HepG2 (cell line): ENCODE data around the gene GRIK4. TPM values are rescaled to one million over a fixed set of nuclear protein-coding genes. Genes with fewer than 3 reads are reported as not detected.

Experiments
- ATAC-seq: fragments of 200-7000 bp; cut with Tn5 transposase; 3 replicates; pipeline ENCODE4 v1.9.1; 2020; ENCODE audit warnings: mild to moderate bottlenecking, moderate library complexity
- BruUV-seq: library from RNA; stranded (reverse); fragments of 400-500 nt; replicated peaks from 2 replicates; lab custom pipeline; 2021; lab: Mats Ljungman, UMichigan
- CTCF ChIA-PET: fragments of 300-600 bp; formaldehyde crosslinking; extraction: SDS; loops from one replicate; lab custom pipeline; 2021; ENCODE audit warnings: low total read pairs, inconsistent platforms, low intra/inter-chr PET ratio; lab: Yijun Ruan, JAX
- POLR2A ChIA-PET: fragments of 350-600 bp; sonication (Branson Sonifier 250); formaldehyde crosslinking; loops from one replicate; lab custom pipeline; 2020; ENCODE audit warnings: antibody characterized with exemption, inconsistent platforms; lab: Yijun Ruan, JAX
- DNase-seq: peaks from one replicate; pipeline ENCODE4 v3.0.0-alpha.2; 2015; ENCODE audit warnings: low spot score
- FAIRE-seq: peaks from 3 replicates; lab custom pipeline; 2011; peaks lifted over from hg19 to GRCh38; lab: Jason Lieb, UNC
- H2AFZ ChIP-seq: one replicate; pipeline ENCODE4 v1.6.1; 2011; ENCODE audit warnings: low read length, inconsistent platforms
- H3K27ac ChIP-seq: fragments of 300-600 bp; 3 replicates; pipeline ENCODE4 v1.8.0; 2011; ENCODE audit warnings: mixed run types, mild to moderate bottlenecking, mixed read lengths, low read length, inconsistent platforms; ENCODE audit not compliant: insufficient read depth; ENCODE audit errors: extremely low read length
- H3K27me3 ChIP-seq, 2 experiments: fragments of 200-600 bp in 1 of 2; 2 replicates in 1 of 2; 3 replicates in 1 of 2; pipeline versions ENCODE4 v1.6.0 to v1.8.0; 2011; ENCODE audit warnings: low read length in 2 of 2, mild to moderate bottlenecking in 2 of 2, moderate library complexity in 2 of 2, inconsistent platforms in 1 of 2; ENCODE audit not compliant: insufficient read depth in 2 of 2, control insufficient read depth in 1 of 2
- H3K36me3 ChIP-seq, 2 experiments: fragments of 200-600 bp in 1 of 2; replicated peaks in 1 of 2; 2 replicates in 1 of 2; 3 replicates in 1 of 2; pipeline versions ENCODE4 v1.5.1 to v1.8.0; 2011; ENCODE audit warnings: low read length in 2 of 2, inconsistent platforms in 1 of 2; ENCODE audit not compliant: insufficient read depth in 2 of 2, control insufficient read depth in 1 of 2
- H3K4me1 ChIP-seq: 2 replicates; pipeline ENCODE4 v1.5.1; 2012; ENCODE audit warnings: low read length, inconsistent platforms; ENCODE audit not compliant: insufficient read depth
- H3K4me2 ChIP-seq: 2 replicates; pipeline ENCODE4 v1.6.0; 2011; ENCODE audit warnings: low read depth, low read length, inconsistent platforms
- H3K4me3 ChIP-seq, 3 experiments: fragments of 200-600 bp in 1 of 3; sonication (generic), shearing (Covaris generic) in 1 of 3; replicated peaks in 1 of 3; 2 replicates each; pipeline ENCODE4 v1.5.1; 2011 to 2016; ENCODE audit warnings: low read length in 3 of 3, inconsistent platforms in 2 of 3, low read depth in 2 of 3, mild to moderate bottlenecking in 2 of 3, control low read depth in 1 of 3, mixed read lengths in 1 of 3; ENCODE audit not compliant: insufficient read depth in 1 of 3
- H3K79me2 ChIP-seq: one replicate; pipeline ENCODE4 v1.6.1; 2011; ENCODE audit warnings: low read length, inconsistent platforms; ENCODE audit not compliant: insufficient read depth
- H3K9ac ChIP-seq: 2 replicates; pipeline ENCODE4 v1.6.0; 2011; ENCODE audit warnings: mild to moderate bottlenecking, low read depth, low read length, inconsistent platforms; ENCODE audit not compliant: insufficient read depth
- H3K9me3 ChIP-seq: 2 replicates; pipeline ENCODE4 v1.5.1; 2012; ENCODE audit warnings: mild to moderate bottlenecking, low read length
- H4K20me1 ChIP-seq: 2 replicates; pipeline ENCODE4 v1.6.0; 2011; ENCODE audit warnings: inconsistent platforms, mild to moderate bottlenecking, low read length, moderate library complexity; ENCODE audit not compliant: insufficient read depth
- HIVEP1 ChIP-seq: sonication (generic); formaldehyde crosslinking; IDR thresholded peaks from 2 replicates; pipeline ENCODE4 v1.4.0; 2020; ENCODE audit warnings: mild to moderate bottlenecking, missing genetic modification reagents
- NFKB2 ChIP-seq: sonication (generic); formaldehyde crosslinking; IDR thresholded peaks from 2 replicates; pipeline ENCODE4 v1.4.0; 2020; ENCODE audit warnings: missing genetic modification reagents, borderline replicate concordance
- SMAD1 ChIP-seq: sonication (generic); formaldehyde crosslinking; IDR thresholded peaks from 2 replicates; pipeline ENCODE4 v1.4.0; 2020; ENCODE audit warnings: missing genetic modification reagents, low read depth, mild to moderate bottlenecking, borderline replicate concordance
- XRCC5 ChIP-seq: fragments of 200-400 bp; formaldehyde crosslinking; optimal IDR thresholded peaks from 2 replicates; pipeline ENCODE3; 2017; ENCODE audit warnings: mild to moderate bottlenecking, low read length
- ZFAT ChIP-seq: sonication (generic); formaldehyde crosslinking; conservative IDR thresholded peaks from 2 replicates; pipeline ENCODE4 v1.8.1; 2023; ENCODE audit warnings: missing genetic modification reagents, inconsistent platforms
- ZNF333 ChIP-seq: sonication (generic); formaldehyde crosslinking; IDR thresholded peaks from 2 replicates; pipeline ENCODE4 v1.4.0; 2020; ENCODE audit warnings: mild to moderate bottlenecking, missing genetic modification reagents, borderline replicate concordance
- ZNF335 ChIP-seq: sonication (generic); formaldehyde crosslinking; IDR thresholded peaks from 2 replicates; pipeline ENCODE4 v1.4.0; 2020; ENCODE audit warnings: missing genetic modification reagents
- ZNF468 ChIP-seq: sonication (generic); formaldehyde crosslinking; IDR thresholded peaks from 2 replicates; pipeline ENCODE4 v1.8.0; 2022; ENCODE audit warnings: mild to moderate bottlenecking, moderate library complexity, missing genetic modification reagents
- ZNF878 ChIP-seq: sonication (generic); formaldehyde crosslinking; IDR thresholded peaks from 2 replicates; pipeline ENCODE4 v1.8.1; 2023; ENCODE audit warnings: mild to moderate bottlenecking, missing genetic modification reagents, moderate library complexity
- in situ Hi-C: cut with HindIII; loops from 2 replicates; pipeline ENCODE4 v1.10.0; 2017; ENCODE audit warnings: low pct_unique_long_range_greater_than_20kb; ENCODE audit not compliant: extremely low pct_ligation_motif_present
- intact Hi-C: fragments of 100-400 bp; cut with micrococcal nuclease; formaldehyde crosslinking; loops from one replicate; pipeline ENCODE4 v1.10.0; 2022; ENCODE audit not compliant: unreplicated experiment
- polyA plus RNA-seq, 8 experiments: library from polyadenylated mRNA; depleted of rRNA in 3 of 8; stranded (reverse) in 7 of 8; unstranded in 1 of 8; fragments of >200 nt; fragmentation: Illumina TruSeq in 4 of 8; extraction: Trizol in 4 of 8; gene quantifications; 2 replicates each; pipeline versions ENCODE4 v1.2.1 to v1.2.3, GENCODE V29; 2011 to 2016; ENCODE audit warnings: low read depth in 4 of 8, missing spikeins in 1 of 8, mixed read lengths in 1 of 8; ENCODE audit not compliant: insufficient read depth in 1 of 8
- total RNA-seq, 5 experiments: library from RNA; depleted of rRNA; stranded (reverse); fragments of >200 nt; fragmentation: Illumina TruSeq; extraction: Trizol; gene quantifications; 2 replicates each; pipeline ENCODE4 v1.2.3, GENCODE V29; 2016; ENCODE audit warnings: low read depth in 1 of 5
- TF ChIP-seq, protein P1 (sequence below): sonication (generic); formaldehyde crosslinking; IDR thresholded peaks from 2 replicates; pipeline ENCODE4 v1.4.0; 2020; ENCODE audit warnings: missing genetic modification reagents, mild to moderate bottlenecking, borderline replicate concordance
- TF ChIP-seq, protein P2 (sequence below): sonication (generic); formaldehyde crosslinking; conservative IDR thresholded peaks from 2 replicates; pipeline ENCODE4 v1.4.0; 2020; ENCODE audit warnings: missing genetic modification reagents

GRIK4 gene
- total and polyA plus RNA-seq, 2 of the 13 experiments (the other 11 are each of a cell fraction or from before 2014, with no cell fraction given) = 0.04 to 0.07 TPM

DNA sequence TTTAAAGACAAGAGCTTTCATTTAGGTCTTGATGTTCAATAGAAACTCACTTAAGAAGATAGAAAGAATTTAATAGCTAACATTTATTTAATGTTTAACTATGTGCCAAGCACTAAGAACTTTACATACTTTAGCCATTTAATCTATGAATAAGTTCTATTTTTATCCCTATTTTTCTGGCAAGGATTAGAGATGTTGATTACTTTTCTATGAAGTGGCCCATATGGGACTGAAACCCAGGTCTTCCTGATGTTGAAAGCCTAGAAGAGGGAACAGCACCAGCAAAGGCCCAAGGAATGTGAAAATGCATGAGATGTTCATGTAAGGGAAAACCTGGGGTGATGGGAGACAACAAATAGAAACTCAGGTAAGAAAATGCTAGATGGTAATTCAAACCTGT lies 497.0 kb downstream of the GRIK4 start:
- no peaks in the 10 kb centered on the region for H3K36me3 ChIP-seq
- H3K27me3 ChIP-seq = 0 out of 5 replicates have a peak, but pooled peaks cover 0 to 3% of the 10 kb centered on the region in 2 experiments
- ATAC-seq (no peak), FAIRE-seq (no peak), DNase-seq (no peak)
- no peak overlapping the region for H2AFZ ChIP-seq
- H4K20me1 ChIP-seq = no peaks in the 10 kb centered on the region
- H3K4me1 ChIP-seq = no peaks in the 10 kb centered on the region
- no peak overlapping the region for H3K9ac ChIP-seq
- in situ Hi-C loops (no loop called here), intact Hi-C loops (no loop called here)
- ChIA-PET POLR2A (no interaction called here), CTCF (no interaction called here)
- H3K4me2 ChIP-seq = no peak overlapping the region
- no TSS peak for BruUV-seq
- H3K79me2 ChIP-seq = no peaks in the 10 kb centered on the region
- TF ChIP-seq HIVEP1 (CRISPR knock-in tag) = no peak
- TF ChIP-seq ZNF333 (CRISPR knock-in tag) = no peak
- TF ChIP-seq XRCC5 = no peak
- TF ChIP-seq, protein P1, sequence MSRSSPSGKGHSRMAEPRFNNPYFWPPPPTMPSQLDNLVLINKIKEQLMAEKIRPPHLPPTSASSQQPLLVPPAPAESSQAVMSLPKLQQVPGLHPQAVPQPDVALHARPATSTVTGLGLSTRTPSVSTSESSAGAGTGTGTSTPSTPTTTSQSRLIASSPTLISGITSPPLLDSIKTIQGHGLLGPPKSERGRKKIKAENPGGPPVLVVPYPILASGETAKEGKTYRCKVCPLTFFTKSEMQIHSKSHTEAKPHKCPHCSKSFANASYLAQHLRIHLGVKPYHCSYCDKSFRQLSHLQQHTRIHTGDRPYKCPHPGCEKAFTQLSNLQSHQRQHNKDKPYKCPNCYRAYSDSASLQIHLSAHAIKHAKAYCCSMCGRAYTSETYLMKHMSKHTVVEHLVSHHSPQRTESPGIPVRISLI = no peak
- TF ChIP-seq NFKB2 = no peak
- TF ChIP-seq ZNF468 (CRISPR knock-in tag) = no peak
- no peak for TF ChIP-seq SMAD1 (CRISPR knock-in tag)
- TF ChIP-seq ZNF878 (CRISPR knock-in tag) = no peak
- TF ChIP-seq, protein P2, sequence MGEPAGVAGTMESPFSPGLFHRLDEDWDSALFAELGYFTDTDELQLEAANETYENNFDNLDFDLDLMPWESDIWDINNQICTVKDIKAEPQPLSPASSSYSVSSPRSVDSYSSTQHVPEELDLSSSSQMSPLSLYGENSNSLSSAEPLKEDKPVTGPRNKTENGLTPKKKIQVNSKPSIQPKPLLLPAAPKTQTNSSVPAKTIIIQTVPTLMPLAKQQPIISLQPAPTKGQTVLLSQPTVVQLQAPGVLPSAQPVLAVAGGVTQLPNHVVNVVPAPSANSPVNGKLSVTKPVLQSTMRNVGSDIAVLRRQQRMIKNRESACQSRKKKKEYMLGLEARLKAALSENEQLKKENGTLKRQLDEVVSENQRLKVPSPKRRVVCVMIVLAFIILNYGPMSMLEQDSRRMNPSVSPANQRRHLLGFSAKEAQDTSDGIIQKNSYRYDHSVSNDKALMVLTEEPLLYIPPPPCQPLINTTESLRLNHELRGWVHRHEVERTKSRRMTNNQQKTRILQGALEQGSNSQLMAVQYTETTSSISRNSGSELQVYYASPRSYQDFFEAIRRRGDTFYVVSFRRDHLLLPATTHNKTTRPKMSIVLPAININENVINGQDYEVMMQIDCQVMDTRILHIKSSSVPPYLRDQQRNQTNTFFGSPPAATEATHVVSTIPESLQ (CRISPR knock-in tag) = no peak
- TF ChIP-seq ZNF335 (CRISPR knock-in tag) = no peak
- no peak for TF ChIP-seq ZFAT
- no peak overlapping the region for H3K27ac ChIP-seq
- H3K9me3 ChIP-seq = no peaks in the 10 kb centered on the region
- no peak overlapping the region for H3K4me3 ChIP-seq
